ENCODE data around the gene ATP8A2. TPM values are rescaled to one million over a fixed set of nuclear protein-coding genes. Genes with fewer than 3 reads are reported as not detected.

ATP8A2 gene
- total RNA-seq, 2 experiments from 2014 or later, result 1.1 to 1.2 TPM

DNA sequence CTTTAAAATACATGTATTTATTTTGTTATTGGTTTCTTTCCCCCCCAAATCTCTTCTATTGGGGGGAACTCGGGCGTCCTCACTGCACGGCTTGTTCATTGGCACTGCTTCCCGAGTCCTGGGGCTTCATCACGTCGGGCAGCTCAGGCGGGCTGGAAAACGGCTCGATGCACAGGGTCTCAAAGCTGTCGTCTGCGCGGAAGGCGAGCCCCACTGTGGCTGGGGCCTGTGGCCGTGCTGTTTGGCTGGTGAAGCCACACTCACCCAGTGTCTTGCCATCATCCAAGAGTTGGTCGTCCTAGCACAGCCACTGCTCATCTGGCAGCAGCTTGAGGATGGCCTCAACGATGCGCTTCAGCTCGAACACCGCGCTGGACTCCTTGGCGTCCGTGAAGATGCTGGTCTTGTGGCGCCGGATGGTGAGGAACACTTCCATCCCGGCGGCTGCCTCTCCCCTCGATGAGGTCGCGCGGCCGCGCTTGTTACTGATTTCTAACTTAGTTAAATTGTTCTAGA, 6.0 kb upstream of the ATP8A2 start:
- DNase-seq (no peak), ATAC-seq (no peak)
- H3K9me3 Mint-ChIP-seq (ENCODE audit: insufficient read depth), result no peaks in the 10 kb centered on the region
- ChIA-PET POLR2A (no interaction called here), CTCF (no interaction called here)
- peaks cover 31% of the 10 kb centered on the region for H3K27me3 Mint-ChIP-seq (ENCODE audit: low read depth)
- H3K4me1 Mint-ChIP-seq (ENCODE audit: low read depth), result no peaks in the 10 kb centered on the region
- H3K27ac Mint-ChIP-seq, result no peak overlapping the region
- H3K4me3 Mint-ChIP-seq, result no peak overlapping the region
- H3K36me3 Mint-ChIP-seq (ENCODE audit: low read depth), result no peaks in the 10 kb centered on the region

DNA sequence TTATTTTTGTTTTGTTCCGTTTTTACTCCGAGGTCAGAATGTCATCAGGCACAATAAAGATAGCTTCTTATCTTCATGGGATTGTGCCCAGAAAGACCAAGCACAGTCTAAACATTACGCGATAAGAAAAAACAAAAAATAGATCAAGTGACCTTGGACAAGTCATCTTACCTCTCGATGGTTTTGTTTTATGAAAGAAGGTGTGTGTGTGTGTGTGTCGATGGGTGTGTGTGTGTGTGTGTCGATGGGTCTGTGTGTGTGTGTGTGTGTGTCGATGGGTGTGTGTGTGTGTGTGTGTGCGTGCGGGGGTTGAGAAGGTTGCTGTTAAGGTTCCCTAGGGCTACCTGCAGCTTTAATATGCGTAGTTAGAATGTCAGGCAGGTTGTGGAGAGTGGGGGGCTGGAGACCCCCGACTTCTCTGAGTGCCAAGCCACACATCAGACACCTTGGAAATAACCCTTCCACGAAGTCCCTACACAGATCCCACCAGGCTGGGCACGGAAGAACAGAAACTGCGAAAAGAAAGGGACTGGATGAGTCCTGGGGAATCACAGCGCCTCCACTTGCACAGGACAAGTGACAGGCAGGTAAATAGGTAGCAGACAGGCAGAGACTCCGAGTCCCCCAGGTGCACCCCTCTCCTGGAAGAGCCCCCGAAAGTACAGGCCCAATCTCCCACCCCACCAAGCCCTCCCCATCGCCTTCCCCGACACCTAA, 458 bp upstream of the ATP8A2 start:
- no peak overlapping the region for H3K27ac Mint-ChIP-seq

DNA sequence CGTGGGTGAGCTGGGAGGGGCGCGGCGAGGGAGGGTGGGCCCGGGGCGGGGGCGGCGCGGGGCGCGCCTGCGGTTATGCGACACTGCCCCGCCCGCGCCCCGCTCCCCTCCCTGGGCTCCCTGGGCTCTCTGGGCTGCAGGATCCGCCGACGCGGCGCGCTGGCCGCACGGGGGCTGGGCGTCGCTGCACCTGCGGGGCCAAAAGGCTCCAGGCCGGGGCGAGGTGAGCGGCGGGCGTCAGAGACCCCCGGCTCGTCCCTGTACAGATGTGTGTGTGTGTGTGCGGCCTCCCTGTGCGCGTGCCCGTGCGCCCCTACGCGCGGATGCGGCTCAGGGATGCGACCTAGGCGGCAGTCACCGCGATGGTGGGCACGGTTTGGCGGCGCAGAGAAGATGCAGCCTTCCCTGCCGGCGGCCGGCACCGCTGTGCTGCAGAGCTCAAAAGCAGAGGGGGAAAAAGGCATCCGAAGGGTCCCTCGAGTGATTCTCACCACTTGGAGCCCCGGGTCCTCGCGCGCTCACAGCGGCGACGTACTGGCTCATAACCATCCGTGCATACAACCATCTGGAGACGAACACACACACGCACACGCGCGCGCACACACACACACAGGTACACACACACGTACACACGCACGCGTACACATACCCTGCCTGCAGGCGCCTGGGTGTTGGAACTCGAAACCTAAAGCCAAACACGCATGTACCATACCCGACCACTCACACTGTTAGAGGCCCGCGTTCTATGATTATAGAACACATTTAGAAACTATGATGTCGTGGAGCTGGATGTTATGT, 709 bp downstream of the ATP8A2 start:
- ChIA-PET CTCF (no interaction called here), POLR2A (no interaction called here)
- Mint-ChIP-seq H3K27me3 (ENCODE audit: low read depth) (peaks cover 69% of the 10 kb centered on the region), H3K4me3 (peak overlapping the region; percentile 35), H3K9me3 (ENCODE audit: insufficient read depth) (no peaks in the 10 kb centered on the region), H3K4me1 (ENCODE audit: low read depth) (peaks cover 9% of the 10 kb centered on the region), H3K36me3 (ENCODE audit: low read depth) (no peaks in the 10 kb centered on the region), H3K27ac (no peak overlapping the region)
- ATAC-seq (peak; percentile 22), DNase-seq (no peak)

More for the DNA sequence above, 458 bp upstream of the ATP8A2 start:
- Mint-ChIP-seq H3K36me3 (ENCODE audit: low read depth) (no peaks in the 10 kb centered on the region), H3K27me3 (ENCODE audit: low read depth) (peaks cover 67% of the 10 kb centered on the region), H3K4me1 (ENCODE audit: low read depth) (peaks cover 9% of the 10 kb centered on the region), H3K4me3 (peak overlapping the region; percentile 50), H3K9me3 (ENCODE audit: insufficient read depth) (no peaks in the 10 kb centered on the region)
- POLR2A ChIA-PET, result no interaction called here
- DNase-seq, result no peak
- ATAC-seq, result no peak
- CTCF ChIA-PET, result no interaction called here

DNA sequence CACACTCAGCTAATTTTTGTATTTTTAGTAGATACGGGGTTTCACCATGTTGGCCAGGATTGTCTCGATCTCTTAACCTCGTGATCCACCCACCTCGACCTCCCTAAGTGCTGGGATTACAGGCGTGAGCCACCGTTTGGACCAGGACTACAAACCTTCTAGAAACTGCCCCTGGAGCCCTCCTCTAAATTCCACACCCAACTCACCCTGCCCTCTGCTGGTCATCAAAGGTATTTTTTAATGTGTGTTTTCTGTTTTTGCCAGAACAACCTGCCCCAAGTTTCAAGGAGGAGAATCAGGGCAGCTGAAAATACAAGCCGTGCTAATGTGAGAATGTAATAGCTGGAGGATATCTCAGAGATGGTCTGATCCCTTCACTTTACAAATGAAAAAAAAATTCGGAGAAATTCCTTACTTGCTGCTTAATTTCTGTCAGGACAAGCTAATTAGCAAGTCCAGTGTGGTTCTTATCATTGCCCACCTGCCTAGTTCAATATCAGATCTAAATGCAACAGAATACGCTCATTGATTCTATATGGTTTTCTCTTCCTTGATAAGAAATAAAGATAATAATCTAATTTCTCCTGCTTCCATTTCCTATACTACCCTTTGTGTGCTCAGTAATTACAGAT, 4.1 kb downstream of the ATP8A2 start:
- no peak overlapping the region for H3K4me3 Mint-ChIP-seq
- peaks cover 67% of the 10 kb centered on the region for H3K27me3 Mint-ChIP-seq (ENCODE audit: low read depth)
- ATAC-seq, result no peak
- H3K36me3 Mint-ChIP-seq (ENCODE audit: low read depth), result no peaks in the 10 kb centered on the region
- POLR2A ChIA-PET, result no interaction called here
- no peaks in the 10 kb centered on the region for H3K9me3 Mint-ChIP-seq (ENCODE audit: insufficient read depth)
- peaks cover 9% of the 10 kb centered on the region for H3K4me1 Mint-ChIP-seq (ENCODE audit: low read depth)
- peak; percentile 55 for DNase-seq
- H3K27ac Mint-ChIP-seq, result no peak overlapping the region
- CTCF ChIA-PET, result interaction anchor here (0.6 to 3.4 kb wide), 11 partner anchors 16 to 255 kb away, joined by 3 to 17 read pairs (median 4); no protein-coding TSS in a partner anchor

DNA sequence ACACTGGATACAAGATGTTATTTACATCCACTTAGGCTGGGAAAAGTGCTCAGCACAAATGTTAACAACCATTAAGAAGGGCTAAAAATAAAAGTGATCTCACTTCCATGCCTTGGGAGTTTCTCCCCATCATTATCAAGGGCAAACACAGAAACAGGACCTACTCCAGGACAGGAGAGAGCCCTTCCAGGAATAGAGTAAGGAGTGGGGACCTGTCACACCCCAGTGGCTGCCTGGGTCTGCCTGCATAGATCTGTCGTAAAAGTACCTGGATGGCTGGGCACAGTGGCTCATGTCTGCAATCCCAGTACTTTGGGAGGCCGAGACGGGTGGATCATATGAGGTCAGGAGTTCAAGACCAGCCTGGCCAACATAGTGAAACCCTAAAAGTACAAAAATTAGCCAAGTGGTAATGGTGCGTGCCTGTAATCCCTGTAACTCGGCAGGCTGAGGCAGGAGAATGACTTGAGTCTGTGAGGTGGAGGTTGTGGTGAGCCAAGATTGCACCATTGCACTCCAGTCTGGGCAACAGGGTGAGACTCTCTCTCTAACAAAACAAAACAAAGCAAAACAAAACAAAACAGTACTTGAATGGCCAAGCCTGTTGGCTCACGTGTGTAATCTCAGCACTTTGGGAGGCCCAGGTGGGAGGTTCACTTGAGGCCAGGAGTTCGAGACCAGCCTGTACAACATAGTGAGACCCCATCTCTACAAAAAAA, 5.6 kb downstream of the ATP8A2 start:
- no peaks in the 10 kb centered on the region for H3K9me3 Mint-ChIP-seq (ENCODE audit: insufficient read depth)
- peaks cover 66% of the 10 kb centered on the region for H3K27me3 Mint-ChIP-seq (ENCODE audit: low read depth)
- ATAC-seq (no peak), DNase-seq (no peak)
- ChIA-PET CTCF (interaction anchor here (1.6 kb wide), 1 partner anchor 256 kb away, joined by 4 read pairs; no protein-coding TSS in a partner anchor), POLR2A (no interaction called here)
- no peak overlapping the region for H3K4me3 Mint-ChIP-seq
- H3K27ac Mint-ChIP-seq, result no peak overlapping the region
- peaks cover 6% of the 10 kb centered on the region for H3K4me1 Mint-ChIP-seq (ENCODE audit: low read depth)
- H3K36me3 Mint-ChIP-seq (ENCODE audit: low read depth), result no peaks in the 10 kb centered on the region

DNA sequence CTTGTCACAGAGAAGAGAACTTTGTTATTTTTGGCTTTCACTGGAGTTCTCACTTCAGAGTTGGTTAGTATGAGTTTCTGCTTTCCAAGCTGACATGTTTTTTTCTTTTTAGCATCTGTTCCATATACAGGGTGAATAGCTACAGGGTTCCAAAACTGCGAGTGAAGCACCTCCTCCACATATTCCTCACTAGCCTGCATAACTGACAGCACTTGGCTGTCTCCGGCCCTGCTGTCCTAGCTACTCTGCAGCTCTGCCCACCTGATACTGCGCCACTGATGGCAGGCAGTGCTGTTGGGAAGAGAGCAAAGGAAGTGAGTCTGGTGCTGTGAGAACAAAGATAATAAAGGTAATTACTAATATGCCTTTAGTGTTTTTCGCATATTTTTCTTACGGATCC, 6.8 kb downstream of the ATP8A2 start:
- Mint-ChIP-seq H3K4me3 (no peak overlapping the region), H3K27ac (no peak overlapping the region), H3K36me3 (ENCODE audit: low read depth) (no peaks in the 10 kb centered on the region), H3K9me3 (ENCODE audit: insufficient read depth) (no peaks in the 10 kb centered on the region), H3K27me3 (ENCODE audit: low read depth) (peaks cover 57% of the 10 kb centered on the region), H3K4me1 (ENCODE audit: low read depth) (peaks cover 3% of the 10 kb centered on the region)
- no peak for ATAC-seq
- ChIA-PET POLR2A (no interaction called here), CTCF (no interaction called here)
- no peak for DNase-seq

DNA sequence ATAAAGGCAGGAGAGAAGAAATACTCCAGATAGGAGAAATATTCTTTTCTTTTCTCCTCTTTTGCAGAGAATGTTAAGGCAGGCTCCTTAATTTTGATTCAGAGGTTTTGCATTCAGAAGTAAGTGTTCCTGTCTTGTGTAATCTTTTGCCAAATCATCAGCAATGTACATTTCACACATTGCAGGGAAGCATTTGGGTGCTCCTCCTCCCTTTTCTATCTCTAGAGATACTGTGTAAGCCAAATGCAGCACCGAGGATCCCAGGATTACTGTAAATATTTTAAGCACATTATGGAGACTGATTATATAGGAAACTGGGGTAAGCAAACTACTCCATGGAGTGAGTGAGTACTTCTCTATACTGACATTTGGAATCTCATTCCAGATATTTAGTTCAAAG, 7.2 kb downstream of the ATP8A2 start:
- CTCF ChIA-PET, result no interaction called here

DNA sequence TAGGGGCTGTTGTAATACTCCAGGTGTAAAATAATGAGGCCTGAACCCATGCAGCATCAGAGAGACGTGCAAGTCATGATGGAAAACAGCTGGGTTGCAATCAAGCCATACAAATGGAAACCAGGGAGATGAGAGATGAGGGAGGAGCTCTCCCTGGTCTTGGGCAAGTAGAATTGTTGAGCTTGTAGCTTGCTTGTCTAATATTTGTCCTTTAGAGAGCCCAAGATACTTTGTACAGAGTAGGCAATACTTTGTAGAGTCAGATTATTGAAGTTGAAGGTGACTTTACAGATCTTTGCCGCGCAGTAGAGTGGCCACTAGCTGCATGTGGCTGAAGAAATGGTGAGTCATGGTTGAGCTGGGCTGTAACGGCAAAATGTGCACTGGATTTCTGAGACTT, 8.3 kb downstream of the ATP8A2 start:
- Mint-ChIP-seq H3K27me3 (ENCODE audit: low read depth) (peaks cover 50% of the 10 kb centered on the region), H3K4me3 (no peak overlapping the region), H3K27ac (no peak overlapping the region), H3K36me3 (ENCODE audit: low read depth) (no peaks in the 10 kb centered on the region), H3K9me3 (ENCODE audit: insufficient read depth) (no peaks in the 10 kb centered on the region), H3K4me1 (ENCODE audit: low read depth) (peaks cover 3% of the 10 kb centered on the region)
- ChIA-PET CTCF (no interaction called here), POLR2A (interaction anchor here (0.7 kb wide), 1 partner anchor 32 kb away, joined by 3 read pairs; no protein-coding TSS in a partner anchor)
- DNase-seq (no peak), ATAC-seq (no peak)

More for the DNA sequence above, 7.2 kb downstream of the ATP8A2 start:
- no peak for DNase-seq
- no peaks in the 10 kb centered on the region for H3K36me3 Mint-ChIP-seq (ENCODE audit: low read depth)
- peaks cover 3% of the 10 kb centered on the region for H3K4me1 Mint-ChIP-seq (ENCODE audit: low read depth)
- POLR2A ChIA-PET, result no interaction called here
- no peak overlapping the region for H3K4me3 Mint-ChIP-seq
- no peak for ATAC-seq
- peaks cover 55% of the 10 kb centered on the region for H3K27me3 Mint-ChIP-seq (ENCODE audit: low read depth)
- H3K27ac Mint-ChIP-seq, result no peak overlapping the region
- no peaks in the 10 kb centered on the region for H3K9me3 Mint-ChIP-seq (ENCODE audit: insufficient read depth)

DNA sequence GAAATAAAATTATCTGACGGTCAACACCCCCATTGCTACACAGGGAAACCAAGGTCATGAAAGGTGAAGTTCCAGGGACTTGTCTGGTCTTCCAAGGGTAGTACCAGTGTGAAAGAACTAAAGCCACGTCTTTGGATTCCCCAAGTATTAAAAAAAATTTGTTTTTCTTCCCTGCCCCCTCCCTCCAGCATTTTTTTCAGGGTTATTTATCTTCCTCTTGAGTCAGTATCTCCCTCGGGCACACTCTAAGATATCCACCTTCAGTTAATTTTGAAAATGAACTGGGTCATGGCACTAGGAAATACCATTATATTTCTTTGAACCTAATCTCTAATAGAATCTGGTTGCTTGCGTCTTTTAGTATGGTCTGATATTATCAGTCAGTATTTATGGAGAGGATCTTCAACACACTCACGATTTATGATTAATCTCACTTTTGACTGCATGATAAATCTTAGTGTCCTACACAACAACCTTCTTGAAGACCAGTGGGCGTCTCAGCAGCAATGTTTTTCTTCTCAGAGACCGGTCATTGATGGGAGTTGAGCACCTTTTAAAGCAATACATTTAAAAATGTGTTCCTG, 9.1 kb downstream of the ATP8A2 start:
- H3K27me3 Mint-ChIP-seq (ENCODE audit: low read depth), result peaks cover 46% of the 10 kb centered on the region
- no peak for DNase-seq
- H3K4me3 Mint-ChIP-seq, result no peak overlapping the region
- H3K9me3 Mint-ChIP-seq (ENCODE audit: insufficient read depth), result no peaks in the 10 kb centered on the region
- CTCF ChIA-PET, result no interaction called here
- H3K4me1 Mint-ChIP-seq (ENCODE audit: low read depth), result peaks cover under 1% of the 10 kb centered on the region
- H3K36me3 Mint-ChIP-seq (ENCODE audit: low read depth), result no peaks in the 10 kb centered on the region
- no peak overlapping the region for H3K27ac Mint-ChIP-seq
- POLR2A ChIA-PET, result no interaction called here
- ATAC-seq, result no peak

DNA sequence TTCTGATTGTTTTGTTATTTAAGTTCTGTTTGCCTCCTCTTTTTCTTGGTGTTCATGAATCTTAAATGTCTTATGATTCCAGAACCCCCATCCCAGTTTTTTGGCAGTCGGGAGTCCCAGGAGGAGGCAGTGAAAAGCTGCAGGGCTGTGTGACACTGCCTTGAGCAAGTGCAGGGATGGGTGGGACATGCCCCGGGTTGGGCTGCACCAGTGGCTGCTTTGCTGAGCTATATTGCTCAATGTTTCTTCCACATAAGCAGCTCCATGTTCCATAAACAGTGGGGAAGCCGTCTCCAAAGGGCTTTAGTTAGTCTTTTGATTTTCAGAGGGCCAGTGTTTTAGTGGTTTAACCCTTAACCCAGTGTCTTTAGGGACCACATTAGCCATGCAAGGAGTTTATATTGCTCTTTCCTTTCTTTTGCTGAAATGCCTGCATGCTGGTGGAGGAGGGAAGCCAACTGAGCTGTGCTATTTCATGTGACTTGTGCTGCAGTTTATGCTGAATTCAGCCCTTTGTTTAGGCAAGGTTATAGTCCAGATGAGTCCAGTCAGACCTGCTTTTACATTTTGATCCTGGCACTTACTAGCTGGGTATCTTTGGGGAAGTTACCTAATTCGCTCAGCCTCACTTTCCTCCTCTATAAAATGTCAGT, 13.1 kb downstream of the ATP8A2 start:
- Mint-ChIP-seq H3K36me3 (ENCODE audit: low read depth) (no peaks in the 10 kb centered on the region), H3K27ac (no peak overlapping the region), H3K27me3 (ENCODE audit: low read depth) (peaks cover 27% of the 10 kb centered on the region), H3K4me3 (no peak overlapping the region), H3K9me3 (ENCODE audit: insufficient read depth) (no peaks in the 10 kb centered on the region), H3K4me1 (ENCODE audit: low read depth) (no peaks in the 10 kb centered on the region)
- ChIA-PET POLR2A (no interaction called here), CTCF (no interaction called here)
- no peak for ATAC-seq
- no peak for DNase-seq

DNA sequence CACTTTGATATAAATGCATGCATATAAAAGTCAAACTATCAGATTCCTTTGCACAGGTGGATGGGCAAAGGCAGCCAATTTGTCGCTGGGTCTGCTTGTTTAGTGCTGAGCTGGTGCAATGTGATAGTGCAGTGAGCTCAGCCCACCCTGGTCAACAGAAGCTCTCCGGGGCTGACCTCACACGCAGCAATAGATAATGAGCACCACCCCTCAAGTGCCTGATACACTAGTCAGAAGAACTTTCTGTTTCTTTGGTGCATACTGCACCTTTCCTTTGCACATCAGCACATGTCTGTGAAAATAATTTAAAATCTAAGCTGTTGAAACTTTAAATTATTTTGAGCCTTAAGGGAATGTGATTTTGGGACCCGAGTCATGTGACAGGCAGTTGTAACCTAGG, 20.2 kb downstream of the ATP8A2 start:
- Mint-ChIP-seq H3K27me3 (ENCODE audit: low read depth) (peaks cover 18% of the 10 kb centered on the region), H3K27ac (no peak overlapping the region), H3K4me3 (no peak overlapping the region), H3K4me1 (ENCODE audit: low read depth) (no peaks in the 10 kb centered on the region), H3K36me3 (ENCODE audit: low read depth) (no peaks in the 10 kb centered on the region), H3K9me3 (ENCODE audit: insufficient read depth) (no peaks in the 10 kb centered on the region)
- DNase-seq, result no peak
- CTCF ChIA-PET, result interaction anchor here (1.1 kb wide), 1 partner anchor 16 kb away, joined by 3 read pairs; no protein-coding TSS in a partner anchor
- ATAC-seq, result no peak
- POLR2A ChIA-PET, result no interaction called here

All from activated CD8-positive, alpha-beta T cell treated with anti-CD3 and anti-CD28 coated beads, Interleukin-2, amount 10 ng/mL, durations not matched to agents 7 days and 5 days (primary cell).